Left lung (tissue), 10 donors: ENCODE data around the gene SACM1L. TPM values are rescaled to one million over a fixed set of nuclear protein-coding genes. Genes with fewer than 3 reads are reported as not detected.

Experiments
- ATAC-seq: fragments of 200-7000 bp; cut with Tn5 transposase; one replicate; pipeline ENCODE4 v1.9.1; 2020; ENCODE audit warnings: moderate library complexity
- DNase-seq, 4 donors: peaks; one replicate each; pipeline ENCODE4 v3.0.0-alpha.2; 2013 to 2020
- H3K27ac ChIP-seq, 2 donors: fragments of 200-600 bp; sonication (generic) in 1 of 2; one replicate each; pipeline versions ENCODE4 v1.5.0 to v1.8.0; 2020 to 2021
- H3K27me3 ChIP-seq, 2 donors: fragments of 200-600 bp; sonication (generic) in 1 of 2; one replicate each; pipeline versions ENCODE4 v1.5.0 to v1.8.0; 2020 to 2021
- H3K36me3 ChIP-seq, 2 donors: fragments of 200-600 bp; sonication (generic) in 1 of 2; one replicate each; pipeline versions ENCODE4 v1.5.0 to v1.8.0; 2020 to 2021
- H3K4me1 ChIP-seq, 2 donors: fragments of 200-600 bp; one replicate each; pipeline ENCODE4 v1.8.0; 2021
- H3K4me3 ChIP-seq, 2 donors: fragments of 200-600 bp; sonication (generic) in 1 of 2; one replicate each; pipeline versions ENCODE4 v1.5.0 to v1.8.0; 2020 to 2021; ENCODE audit warnings: mild to moderate bottlenecking in 1 of 2
- H3K9me3 ChIP-seq, 2 donors: fragments of 200-600 bp; sonication (generic) in 1 of 2; one replicate each; pipeline versions ENCODE4 v1.5.0 to v1.8.0; 2020 to 2021
- CTCF ChIP-seq, 2 donors: fragments of 200-600 bp; sonication (generic) in 1 of 2; IDR thresholded peaks; one replicate each; pipeline versions ENCODE4 v1.5.0 to v1.8.0; 2021; ENCODE audit warnings: antibody characterized with exemption in 2 of 2
- intact Hi-C, 2 donors: fragments of 100-400 bp; cut with DNase I; formaldehyde crosslinking; loops; one replicate each; pipeline versions ENCODE4 v1.11.2 to v1.14.2; 2022
- polyA plus RNA-seq, 6 donors: library from polyadenylated mRNA; unstranded; fragments of 120-200 nt; gene quantifications; one replicate each; pipeline ENCODE4 v1.2.1, GENCODE V29; 2013; ENCODE audit not compliant: insufficient read length in 6 of 6
- total RNA-seq, 2 donors: library from RNA; stranded (reverse); fragmentation: NEBNext Ultra II Directional; extraction: Animal tissue kit (Norgen Biotek cat#: 25700); gene quantifications; one replicate each; pipeline ENCODE4 v1.2.1, GENCODE V29; 2021
- donor health status: DM: no; HTN: yes; CAD: no.
- donor health status: DM: no; HTN: no; CAD: no.

Gene SACM1L
- total and polyA plus RNA-seq, 8 donors, result 58.2 to 100 (median 80.2) TPM

DNA sequence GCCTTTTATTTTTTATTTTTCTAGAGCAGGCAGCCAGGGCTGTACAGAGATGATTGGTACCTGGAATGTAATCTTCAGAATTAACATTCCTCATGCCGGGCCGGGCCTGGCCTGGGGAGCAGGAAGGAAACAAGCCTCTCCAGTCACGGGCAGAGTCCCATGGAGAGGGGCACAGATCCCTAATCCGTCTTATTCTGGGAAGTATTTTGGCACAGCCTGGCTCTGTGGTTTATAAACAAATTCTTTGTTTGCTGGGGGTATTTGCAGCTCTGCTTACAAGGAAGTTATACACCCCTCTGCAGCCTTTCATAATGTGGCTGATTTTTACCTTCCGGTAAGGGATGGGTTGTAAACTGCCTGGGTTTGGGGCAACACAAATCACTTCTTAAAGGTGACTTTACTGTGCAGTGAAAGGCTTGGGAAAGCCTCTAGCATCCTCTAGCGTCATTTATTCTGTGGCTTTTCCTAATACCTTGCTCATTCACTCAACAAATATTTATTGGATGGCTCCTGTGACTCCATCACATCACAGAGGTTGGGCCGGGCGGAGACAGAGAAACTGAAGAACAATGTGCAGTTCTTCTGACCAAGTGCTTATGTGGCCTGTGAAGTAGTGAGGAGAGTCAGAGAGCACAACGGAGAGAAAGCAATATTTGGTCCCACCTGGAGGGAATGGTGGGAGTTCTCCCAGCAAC is 104.4 kb downstream of the SACM1L start:
- Histone ChIP-seq H3K27me3 (peaks cover 32 to 50% of the 10 kb centered on the region in 2 donors), H3K4me1 (peaks cover 10 to 16% of the 10 kb centered on the region in 2 donors), H3K9me3 (peaks cover 0 to 12% of the 10 kb centered on the region in 2 donors), H3K36me3 (no peaks in the 10 kb centered on the region), H3K4me3 (no peak overlapping the region), H3K27ac (no peak overlapping the region)
- no peak for TF ChIP-seq CTCF (IDR thresholded peaks at IDR 0.05)
- intact Hi-C loops, result no loop called here
- DNase-seq (no peak), ATAC-seq (peak; percentile 37)

- no peak overlapping the region for H3K27ac ChIP-seq
- intact Hi-C loops, result no loop called here
- TF ChIP-seq CTCF (IDR thresholded peaks at IDR 0.05), result no peak
- H3K4me3 ChIP-seq, result no peak overlapping the region
- ATAC-seq, result no peak
- peaks cover 32 to 55% of the 10 kb centered on the region in 2 donors for H3K27me3 ChIP-seq
- peaks cover 10 to 16% of the 10 kb centered on the region in 2 donors for H3K4me1 ChIP-seq
- H3K36me3 ChIP-seq, result no peaks in the 10 kb centered on the region
- no peak for DNase-seq
- H3K9me3 ChIP-seq, result peaks cover 0 to 9% of the 10 kb centered on the region in 2 donors
Measured at GRCh38 chr3:45794177-45794560, 105.0 kb downstream of the SACM1L start.

DNA sequence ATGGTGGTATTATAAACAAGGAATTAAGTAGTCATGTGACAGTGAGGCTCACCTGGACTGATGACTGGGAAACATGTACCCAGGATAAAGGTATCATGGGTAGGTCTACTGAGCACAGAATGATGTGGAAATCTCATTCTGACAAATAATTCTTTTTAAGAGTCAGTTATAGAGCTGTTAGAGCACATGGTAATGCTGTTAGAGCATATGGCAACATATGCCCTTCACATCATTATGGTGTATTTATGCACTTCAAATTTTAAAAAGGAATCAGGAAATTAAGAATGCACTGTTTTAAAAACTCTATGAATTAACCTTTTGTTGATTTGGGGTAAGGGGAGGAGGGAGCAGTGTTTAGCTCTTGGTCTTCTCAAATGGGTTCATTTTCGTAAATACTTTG is 105.5 kb downstream of the SACM1L start:
- no peak for TF ChIP-seq CTCF (IDR thresholded peaks at IDR 0.05)
- peaks cover 10 to 16% of the 10 kb centered on the region in 2 donors for H3K4me1 ChIP-seq

More for the DNA sequence above, 105.5 kb downstream of the SACM1L start:
- ATAC-seq, result no peak
- intact Hi-C loops, result no loop called here
- no peaks in the 10 kb centered on the region for H3K36me3 ChIP-seq
- H3K27ac ChIP-seq, result no peak overlapping the region
- no peak overlapping the region for H3K4me3 ChIP-seq
- no peak for DNase-seq
- H3K9me3 ChIP-seq, result peaks cover 0 to 5% of the 10 kb centered on the region in 2 donors
- peaks cover 32 to 60% of the 10 kb centered on the region in 2 donors for H3K27me3 ChIP-seq

Other genes with a start within 250 kb of the SACM1L start
- gene LIMD1, start 94.6 kb upstream of the SACM1L start, total RNA-seq, result 100 to 1,000 TPM in 1 of 2 donors, 10 to 100 TPM in 1; 68.0 to 104 TPM
- gene LIMD1, start 94.6 kb upstream of the SACM1L start, polyA plus RNA-seq, result 100 to 1,000 TPM in 3 of 6 donors, 10 to 100 TPM in 3; 77.7 to 131 (median 95.5) TPM
- 10 to 100 TPM in 1 of 2 donors, 1 to 10 TPM in 1; 6.1 to 17.0 TPM for gene SLC6A20, start 107.1 kb downstream of the SACM1L start, total RNA-seq
- gene SLC6A20, start 107.1 kb downstream of the SACM1L start, polyA plus RNA-seq, result 1 to 10 TPM in 5 of 6 donors, under 1 TPM in 1; 0.61 to 2.4 (median 1.6) TPM
- gene LZTFL1, start 152.7 kb downstream of the SACM1L start, total RNA-seq, result 10 to 100 TPM; 17.0 to 27.2 TPM
- gene LZTFL1, start 152.7 kb downstream of the SACM1L start, polyA plus RNA-seq, result 10 to 100 TPM; 46.5 to 66.8 (median 56.1) TPM
- gene CCR9, start 197.1 kb downstream of the SACM1L start, total RNA-seq, result under 1 TPM in 1 of 2 donors, not detected in 1; 0.12 TPM
- under 1 TPM in 3 of 6 donors, not detected in 3; 0.11 to 0.32 (median 0.28) TPM for gene CCR9, start 197.1 kb downstream of the SACM1L start, polyA plus RNA-seq